AG04450 (cell line): Measurements from ENCODE around the gene LTF. TPM values are rescaled to one million over a fixed set of nuclear protein-coding genes. Genes with fewer than 3 reads are reported as not detected.

Experiments used
- CTCF ChIA-PET: fragments of 300-600, 350-600 bp; formaldehyde crosslinking; extraction: SDS; loops from one replicate; lab custom pipeline; 2022; ENCODE audit warnings: antibody characterized with exemption, inconsistent platforms; lab: Charles Lee
- POLR2A ChIA-PET: fragments of 350-600 bp; formaldehyde crosslinking; extraction: SDS; loops from one replicate; lab custom pipeline; 2021; ENCODE audit warnings: antibody characterized with exemption, inconsistent platforms; lab: Yijun Ruan, JAX
- DNase-seq: peaks from one replicate; pipeline ENCODE4 v3.0.0-alpha.2; 2011; ENCODE audit warnings: low read depth, low spot score
- H3K27ac ChIP-seq: one replicate; pipeline ENCODE4 v1.5.1; 2012; ENCODE audit warnings: low read depth, low read length, control low read depth
- H3K27me3 ChIP-seq: one replicate; pipeline ENCODE4 v1.6.0; 2012; ENCODE audit warnings: low read length; ENCODE audit not compliant: control insufficient read depth, insufficient read depth
- H3K4me3 ChIP-seq: 2 replicates; pipeline ENCODE4 v1.5.1; 2011; ENCODE audit warnings: mild to moderate bottlenecking, low read depth, low read length, control low read depth
- H3K9me3 ChIP-seq: 2 replicates; pipeline ENCODE4 v1.5.1; 2012; ENCODE audit warnings: low read length; ENCODE audit not compliant: control insufficient read depth, insufficient read depth
- CTCF ChIP-seq: IDR thresholded peaks from 2 replicates; pipeline ENCODE4 v1.5.1; 2011; ENCODE audit warnings: low read depth, low read length, control low read depth, inconsistent platforms
- polyA plus RNA-seq: library from polyadenylated mRNA; depleted of rRNA; stranded (reverse); fragments of >200 nt; gene quantifications from 2 replicates; pipeline ENCODE4 v1.2.3, GENCODE V29; 2011

Gene LTF
- polyA plus RNA-seq, 1 experiment, result not detected

- ChIA-PET POLR2A (no interaction called here), CTCF (interaction anchor here (1.0 kb wide), 1 partner anchor 76 kb away, joined by 3 read pairs; no protein-coding TSS in a partner anchor)
- no peak for DNase-seq
- Histone ChIP-seq H3K4me3 (no peak overlapping the region), H3K27me3 (peaks cover 31% of the 10 kb centered on the region), H3K9me3 (no peaks in the 10 kb centered on the region; the same call in 1 of the 2 replicates), H3K27ac (no peak overlapping the region)
- no peak for TF ChIP-seq CTCF
Measured at GRCh38 chr3:46482632-46483350, 18.1 kb upstream of the LTF start.

- POLR2A ChIA-PET, result interaction anchor here (0.7 kb wide), 1 partner anchor 160 kb away, joined by 5 read pairs; no protein-coding TSS in a partner anchor
- DNase-seq, result no peak
- CTCF ChIA-PET, result no interaction called here
- Histone ChIP-seq H3K27ac (no peak overlapping the region), H3K9me3 (no peaks in the 10 kb centered on the region; the same call in 1 of the 2 replicates), H3K27me3 (peaks cover 34% of the 10 kb centered on the region), H3K4me3 (no peak overlapping the region)
- no peak for TF ChIP-seq CTCF
Measured at GRCh38 chr3:46481636-46482035, 16.9 kb upstream of the LTF start.

- TF ChIP-seq CTCF, result no peak
- Histone ChIP-seq H3K27me3 (peaks cover 32% of the 10 kb centered on the region), H3K4me3 (no peak overlapping the region), H3K9me3 (no peaks in the 10 kb centered on the region; the same call in 1 of the 2 replicates), H3K27ac (no peak overlapping the region)
- POLR2A ChIA-PET, result no interaction called here
- CTCF ChIA-PET, result interaction anchor here (0.7 to 1.0 kb wide), 2 partner anchors 8 to 684 kb away, joined by 3 to 5 read pairs; partner anchors contain the start of gene SETD2
- DNase-seq, result no peak
Measured at GRCh38 chr3:46480491-46481195, 15.9 kb upstream of the LTF start.

- no peak for TF ChIP-seq CTCF
- Histone ChIP-seq H3K9me3 (no peaks in the 10 kb centered on the region; the same call in 1 of the 2 replicates), H3K27ac (no peak overlapping the region), H3K4me3 (no peak overlapping the region), H3K27me3 (peaks cover 35% of the 10 kb centered on the region)
- DNase-seq, result no peak
- ChIA-PET CTCF (interaction anchor here (1.0 kb wide), 1 partner anchor 9 kb away, joined by 5 read pairs; no protein-coding TSS in a partner anchor), POLR2A (no interaction called here)
Measured at GRCh38 chr3:46479696-46480095, 15.0 kb upstream of the LTF start.

GRCh38 chr3:46479021-46479420, 14.3 kb upstream of the LTF start:
- H3K4me3 ChIP-seq, result no peak overlapping the region

More at GRCh38 chr3:46479021-46479420, 14.3 kb upstream of the LTF start:
- ChIA-PET POLR2A (no interaction called here), CTCF (no interaction called here)
- no peak for TF ChIP-seq CTCF
- peaks cover 36% of the 10 kb centered on the region for H3K27me3 ChIP-seq
- H3K27ac ChIP-seq, result no peak overlapping the region
- H3K9me3 ChIP-seq, result no peaks in the 10 kb centered on the region; the same call in 1 of the 2 replicates
- no peak for DNase-seq
